Adrenal gland (tissue), 12 donors: ENCODE measurements around the gene ALLC. TPM values are rescaled to one million over a fixed set of nuclear protein-coding genes. Genes with fewer than 3 reads are reported as not detected.

ENCODE experiments used
- DNase-seq, 7 donors: peaks; one replicate each; pipeline ENCODE4 v3.0.0-alpha.2; 2019 to 2020
- H3K27ac ChIP-seq, 5 donors: fragments of 200-600 bp; sonication (generic) in 4 of 5; 1 replicate in 3 of 5; 2 replicates in 2 of 5; pipeline versions ENCODE4 v1.5.1 to v1.8.0; 2016 to 2020; ENCODE audit warnings: mild to moderate bottlenecking in 1 of 5
- H3K27me3 ChIP-seq: fragments of 200-600 bp; 2 replicates; pipeline ENCODE4 v1.8.0; 2021
- H3K36me3 ChIP-seq, 2 donors: fragments of 200-600 bp; replicated peaks in 1 of 2; 1 replicate in 1 of 2; 2 replicates in 1 of 2; pipeline versions ENCODE4 v1.5.1 to v1.8.0; 2018 to 2022
- H3K4me1 ChIP-seq, 2 donors: fragments of 200-600 bp; replicated peaks in 1 of 2; 1 replicate in 1 of 2; 2 replicates in 1 of 2; pipeline versions ENCODE4 v1.5.1 to v1.8.0; 2018 to 2021
- H3K4me3 ChIP-seq, 4 donors: fragments of 200-600 bp; sonication (generic) in 3 of 4; one replicate each; pipeline ENCODE4 v1.5.1; 2016 to 2018
- H3K9me3 ChIP-seq, 3 donors: fragments of 200-600 bp; sonication (generic) in 1 of 3; replicated peaks in 1 of 3; 1 replicate in 2 of 3; 2 replicates in 1 of 3; pipeline versions ENCODE4 v1.5.1 to v1.8.0; 2016 to 2021
- POLR2A ChIP-seq, 2 donors: fragments of 450-650 bp; IDR thresholded peaks; one replicate each; pipeline ENCODE4 v1.6.1; 2017; ENCODE audit warnings: antibody characterized with exemption in 2 of 2, mild to moderate bottlenecking in 2 of 2, moderate library complexity in 1 of 2
- WGBS, 4 donors: extraction: QIAGEN DNeasy Blood & Tissue Kit in 2 of 4; methylation state at CpG; one replicate each; pipeline versions ENCODE4 v1.1.5 to v1.1.7; 2013 to 2017; 5-methylcytosine and 5-hydroxymethylcytosine counted together
- intact Hi-C, 2 donors: fragments of 100-400 bp; cut with DNase I; formaldehyde crosslinking; loops; one replicate each; pipeline versions ENCODE4 v1.14.1 to v1.15.0; 2022 to 2023
- polyA plus RNA-seq, 3 donors: library from polyadenylated mRNA; stranded (reverse); fragments of 200-250 nt in 2 of 3; fragments of 350-450 nt in 1 of 3; fragmentation: Illumina TruSeq in 1 of 3; extraction: RNeasy Lipid Tissue Mini Kit (QIAGEN cat#74804) in 1 of 3; gene quantifications; one replicate each; pipeline ENCODE4 v1.2.3, GENCODE V29; 2013 to 2014
- total RNA-seq, 9 donors: library from RNA; depleted of rRNA in 4 of 9; stranded (reverse); fragments of >200 nt in 4 of 9; fragments of 120-200 nt in 1 of 9; fragmentation: NEBNext Ultra II Directional in 1 of 9; extraction: Animal tissue kit (Norgen Biotek cat#: 25700) in 1 of 9; gene quantifications; one replicate each; pipeline versions ENCODE4 v1.1.0 to v1.2.4, GENCODE V29; 2013 to 2023
- TF ChIP-seq, protein P1 (sequence below), 6 experiments: fragments of 450-650 bp in 4 of 6; fragments of 200-600 bp in 2 of 6; sonication (generic) in 1 of 6; IDR thresholded peaks; 1 replicate in 5 of 6; 2 replicates in 1 of 6; pipeline versions ENCODE4 v1.5.1 to v1.8.0; 2016 to 2021; ENCODE audit warnings: antibody characterized with exemption in 6 of 6, mild to moderate bottlenecking in 2 of 6, moderate library complexity in 1 of 6
- donor health status: healthy with polysubstance abuse.
- donor health status: Bipolar disorder and iron deficiency.
- donor health status: DM: yes; HTN: yes; CAD: no.
- donor health status: DM: no; HTN: no; CAD: no.
- donor health status: DM: no; HTN: no; CAD: no.
- donor health status: DM: yes; HTN: yes; CAD: no.

ALLC gene
- total and polyA plus RNA-seq, 12 donors: 0.07 to 7.9 (median 0.72) TPM; not detected in 5

DNA sequence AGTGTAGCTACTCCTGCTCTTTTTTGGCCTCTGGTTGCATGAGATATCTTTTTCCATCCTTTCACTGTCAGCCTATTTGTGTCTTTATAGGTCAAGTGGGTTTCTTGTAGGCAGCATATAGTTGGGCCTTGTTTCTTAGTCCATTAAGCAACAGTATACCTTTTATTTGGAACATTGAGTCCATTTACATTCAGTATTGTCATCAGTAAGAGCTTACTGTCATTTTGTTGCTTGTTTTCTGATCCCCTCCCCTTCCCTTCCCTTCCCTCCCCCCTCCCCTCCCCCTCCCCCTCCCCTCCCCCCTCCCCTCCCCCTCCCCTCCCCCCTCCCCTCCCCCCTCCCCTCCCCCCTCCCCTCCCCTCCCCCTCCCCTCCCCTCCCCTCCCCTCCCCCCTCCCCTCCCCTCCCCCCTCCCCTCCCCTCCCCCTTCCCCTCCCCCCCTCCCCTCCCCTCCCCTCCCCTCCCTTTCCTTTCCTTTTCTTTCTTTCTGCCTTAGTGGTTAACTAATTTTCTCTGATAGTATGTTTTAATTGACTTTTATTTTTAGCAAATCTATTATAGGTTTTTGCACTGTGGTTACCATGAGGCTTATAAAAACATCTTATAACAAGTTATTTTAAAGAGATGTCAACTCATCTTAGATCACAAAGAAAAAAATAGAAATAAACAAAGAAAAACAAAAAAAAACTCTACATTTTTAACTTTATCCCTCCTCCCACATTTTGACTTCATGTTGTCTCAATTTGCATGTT, 32.2 kb downstream of the ALLC start:
- DNase-seq: no peak
- Histone ChIP-seq H3K36me3 (no peaks in the 10 kb centered on the region), H3K27me3 (no peaks in the 10 kb centered on the region), H3K9me3 (no peaks in the 10 kb centered on the region), H3K27ac (no peak overlapping the region), H3K4me3 (no peak overlapping the region), H3K4me1 (no peaks in the 10 kb centered on the region)
- TF ChIP-seq, protein P1, sequence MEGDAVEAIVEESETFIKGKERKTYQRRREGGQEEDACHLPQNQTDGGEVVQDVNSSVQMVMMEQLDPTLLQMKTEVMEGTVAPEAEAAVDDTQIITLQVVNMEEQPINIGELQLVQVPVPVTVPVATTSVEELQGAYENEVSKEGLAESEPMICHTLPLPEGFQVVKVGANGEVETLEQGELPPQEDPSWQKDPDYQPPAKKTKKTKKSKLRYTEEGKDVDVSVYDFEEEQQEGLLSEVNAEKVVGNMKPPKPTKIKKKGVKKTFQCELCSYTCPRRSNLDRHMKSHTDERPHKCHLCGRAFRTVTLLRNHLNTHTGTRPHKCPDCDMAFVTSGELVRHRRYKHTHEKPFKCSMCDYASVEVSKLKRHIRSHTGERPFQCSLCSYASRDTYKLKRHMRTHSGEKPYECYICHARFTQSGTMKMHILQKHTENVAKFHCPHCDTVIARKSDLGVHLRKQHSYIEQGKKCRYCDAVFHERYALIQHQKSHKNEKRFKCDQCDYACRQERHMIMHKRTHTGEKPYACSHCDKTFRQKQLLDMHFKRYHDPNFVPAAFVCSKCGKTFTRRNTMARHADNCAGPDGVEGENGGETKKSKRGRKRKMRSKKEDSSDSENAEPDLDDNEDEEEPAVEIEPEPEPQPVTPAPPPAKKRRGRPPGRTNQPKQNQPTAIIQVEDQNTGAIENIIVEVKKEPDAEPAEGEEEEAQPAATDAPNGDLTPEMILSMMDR (IDR thresholded peaks at IDR 0.05): no peak
- no peak for TF ChIP-seq POLR2A (IDR thresholded peaks at IDR 0.05)
- intact Hi-C loops: no loop called here

DNA sequence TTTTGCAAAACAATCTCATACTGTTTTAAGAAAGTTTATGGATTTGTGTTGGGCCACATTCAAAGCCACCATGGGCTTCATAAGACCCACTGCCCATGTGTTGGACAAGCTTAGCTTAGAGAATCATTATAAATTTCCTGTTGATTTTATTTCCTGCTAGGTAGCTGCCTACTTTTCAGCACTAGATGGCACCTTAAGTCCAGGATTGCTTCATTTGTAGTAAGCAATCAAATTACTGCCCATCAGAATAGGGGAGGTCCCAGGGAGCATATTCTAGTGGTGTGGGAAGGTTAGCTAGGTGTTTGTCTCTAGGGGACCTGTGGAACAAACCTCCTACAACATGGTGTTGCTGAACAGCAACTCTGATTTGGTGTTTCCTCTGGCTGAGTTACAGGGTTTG, 34.4 kb downstream of the ALLC start:
- H3K36me3 ChIP-seq: no peaks in the 10 kb centered on the region
- H3K4me3 ChIP-seq: no peak overlapping the region
- no peaks in the 10 kb centered on the region for H3K27me3 ChIP-seq
- no peak overlapping the region for H3K27ac ChIP-seq
- TF ChIP-seq, protein P1 (IDR thresholded peaks at IDR 0.05): peak in 5 of 6 experiments; percentile 17 to 42 (median 30)
- no peak for TF ChIP-seq POLR2A (IDR thresholded peaks at IDR 0.05)
- DNase-seq: no peak
- intact Hi-C loops: no loop called here
- H3K4me1 ChIP-seq: no peaks in the 10 kb centered on the region
- H3K9me3 ChIP-seq: no peaks in the 10 kb centered on the region

DNA sequence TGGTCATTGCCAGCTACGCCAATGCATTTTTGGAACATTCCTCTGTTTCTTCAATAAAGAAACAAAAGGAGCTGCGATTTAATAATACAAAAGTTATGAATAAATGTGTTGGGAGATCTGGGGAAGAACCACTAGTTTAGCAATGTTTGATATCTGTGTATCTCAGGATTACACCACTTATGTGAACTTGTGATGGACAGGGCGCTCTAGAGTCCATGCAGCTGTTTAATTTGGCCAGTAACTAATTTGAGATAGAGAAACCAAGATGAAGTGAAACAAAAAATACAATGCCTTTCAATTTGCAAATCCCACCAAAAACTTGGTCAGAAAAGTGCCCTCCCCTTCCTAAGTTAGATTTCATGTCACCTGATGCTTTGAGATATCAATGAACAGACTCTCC, 38.5 kb downstream of the ALLC start:
- Histone ChIP-seq H3K27me3 (no peaks in the 10 kb centered on the region), H3K9me3 (no peaks in the 10 kb centered on the region), H3K4me1 (no peaks in the 10 kb centered on the region), H3K27ac (no peak overlapping the region), H3K36me3 (no peaks in the 10 kb centered on the region), H3K4me3 (no peak overlapping the region)
- TF ChIP-seq, protein P1 (IDR thresholded peaks at IDR 0.05): no peak
- TF ChIP-seq POLR2A (IDR thresholded peaks at IDR 0.05): no peak
- intact Hi-C loops: no loop called here
- WGBS, 4 donors: 71 to 81% (median 79%) methylated on average over 3 of the region's 3 CpGs
- DNase-seq: no peak

DNA sequence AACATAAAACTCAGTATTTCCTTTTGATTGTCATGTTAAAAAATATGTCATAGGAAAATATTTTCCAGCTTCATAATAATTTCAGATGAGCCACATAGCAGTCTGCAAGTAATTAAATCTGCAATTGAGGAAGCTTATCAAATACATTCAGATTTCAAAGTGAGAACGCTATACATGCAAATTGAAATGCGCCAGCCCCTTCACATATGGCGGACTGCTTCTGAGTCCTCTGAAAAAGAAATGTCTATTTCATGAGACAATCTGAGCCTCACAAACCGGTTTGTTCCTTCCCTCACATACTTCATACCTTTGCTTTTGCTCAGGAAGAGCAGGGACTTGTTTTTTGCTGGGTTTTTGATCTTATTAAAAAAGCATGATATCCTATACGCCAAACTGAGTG, 43.1 kb downstream of the ALLC start:
- H3K4me1 ChIP-seq: peaks cover 0 to 6% of the 10 kb centered on the region in 2 donors
- 87 to 92% (median 88%) methylated on average over 5 of the region's 5 CpGs for WGBS, 4 donors
- no peak overlapping the region for H3K27ac ChIP-seq
- H3K9me3 ChIP-seq: no peaks in the 10 kb centered on the region
- peaks cover 12% of the 10 kb centered on the region for H3K27me3 ChIP-seq
- H3K36me3 ChIP-seq: no peaks in the 10 kb centered on the region
- DNase-seq: no peak
- intact Hi-C loops: no loop called here
- H3K4me3 ChIP-seq: no peak overlapping the region
- TF ChIP-seq POLR2A (IDR thresholded peaks at IDR 0.05): no peak
- TF ChIP-seq, protein P1 (IDR thresholded peaks at IDR 0.05): no peak
